Gastroesophageal sphincter (tissue), 3 donors: ENCODE data around the gene ZNF592.
"Not testable (repeated sequence)": the region's sequence is repeated elsewhere in the genome, so short reads cannot be mapped to it uniquely, and the experiment has no call there.

Experiments
- POLR2A ChIP-seq, 2 donors: fragments of 450-650 bp; IDR thresholded peaks; one replicate each; pipeline ENCODE4 v1.6.1; 2017; ENCODE audit warnings: antibody characterized with exemption in 2 of 2, mild to moderate bottlenecking in 2 of 2, moderate library complexity in 1 of 2
- POLR2AphosphoS5 ChIP-seq: sonication (generic); formaldehyde crosslinking; IDR thresholded peaks from one replicate; pipeline ENCODE4 v1.6.1; 2017; ENCODE audit warnings: antibody characterized with exemption
- TF ChIP-seq, protein P1 (sequence below), 4 experiments: fragments of 200-600 bp in 2 of 4; fragments of 450-650 bp in 2 of 4; sonication (generic) in 1 of 4; IDR thresholded peaks; one replicate each; pipeline ENCODE4 v1.5.1; 2017 to 2019; ENCODE audit warnings: antibody characterized with exemption in 4 of 4, mild to moderate bottlenecking in 2 of 4, moderate library complexity in 2 of 4

DNA sequence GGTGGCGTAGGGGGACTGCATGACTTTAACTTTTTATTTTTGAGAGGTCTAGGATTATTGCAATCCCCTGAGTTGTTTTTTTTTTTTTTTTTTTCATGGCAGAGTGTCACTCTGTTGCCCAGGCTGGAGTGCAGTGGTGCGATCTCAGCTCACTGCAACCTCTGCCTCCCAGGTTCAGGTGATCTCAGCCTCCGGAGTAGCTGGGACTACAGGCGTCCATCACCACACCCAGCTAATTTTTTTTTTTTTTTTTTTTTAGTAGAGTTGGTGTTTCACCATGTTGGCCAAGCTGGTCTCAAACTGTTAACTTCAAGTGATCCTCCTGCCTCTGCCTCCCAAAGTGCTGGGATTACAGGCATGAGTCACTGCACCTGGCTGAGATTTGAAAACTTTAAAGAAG is 6.5 kb downstream of the ZNF592 start:
- TF ChIP-seq, protein P1, sequence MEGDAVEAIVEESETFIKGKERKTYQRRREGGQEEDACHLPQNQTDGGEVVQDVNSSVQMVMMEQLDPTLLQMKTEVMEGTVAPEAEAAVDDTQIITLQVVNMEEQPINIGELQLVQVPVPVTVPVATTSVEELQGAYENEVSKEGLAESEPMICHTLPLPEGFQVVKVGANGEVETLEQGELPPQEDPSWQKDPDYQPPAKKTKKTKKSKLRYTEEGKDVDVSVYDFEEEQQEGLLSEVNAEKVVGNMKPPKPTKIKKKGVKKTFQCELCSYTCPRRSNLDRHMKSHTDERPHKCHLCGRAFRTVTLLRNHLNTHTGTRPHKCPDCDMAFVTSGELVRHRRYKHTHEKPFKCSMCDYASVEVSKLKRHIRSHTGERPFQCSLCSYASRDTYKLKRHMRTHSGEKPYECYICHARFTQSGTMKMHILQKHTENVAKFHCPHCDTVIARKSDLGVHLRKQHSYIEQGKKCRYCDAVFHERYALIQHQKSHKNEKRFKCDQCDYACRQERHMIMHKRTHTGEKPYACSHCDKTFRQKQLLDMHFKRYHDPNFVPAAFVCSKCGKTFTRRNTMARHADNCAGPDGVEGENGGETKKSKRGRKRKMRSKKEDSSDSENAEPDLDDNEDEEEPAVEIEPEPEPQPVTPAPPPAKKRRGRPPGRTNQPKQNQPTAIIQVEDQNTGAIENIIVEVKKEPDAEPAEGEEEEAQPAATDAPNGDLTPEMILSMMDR (IDR thresholded peaks at IDR 0.05) = not testable (repeated sequence)
- TF ChIP-seq POLR2A (IDR thresholded peaks at IDR 0.05); POLR2AphosphoS5: not testable (repeated sequence)
